Tongue (tissue), 2 donors: ENCODE measurements around the gene MDGA2. TPM values are rescaled to one million over a fixed set of nuclear protein-coding genes. Genes with fewer than 3 reads are reported as not detected.
"Not testable (repeated sequence)": the region's sequence is repeated elsewhere in the genome, so short reads cannot be mapped to it uniquely, and the experiment has no call there.

ENCODE experiments used
- DNase-seq: peaks from one replicate; pipeline ENCODE4 v3.0.0-alpha.2; 2015
- total RNA-seq: library from RNA; depleted of rRNA; stranded (reverse); fragments of >200 nt; gene quantifications from one replicate; pipeline ENCODE4 v1.2.3, GENCODE V29; 2014

MDGA2 gene
- total RNA-seq, 1 donor from 2014 or later, result 1.0 TPM

GRCh38 chr14:47103771-47104170 is 571.6 kb downstream of the MDGA2 start:
- DNase-seq, result peak; percentile 10

GRCh38 chr14:47102472-47102871 is 572.9 kb downstream of the MDGA2 start:
- DNase-seq, result no peak

GRCh38 chr14:47085678-47086077 is 589.7 kb downstream of the MDGA2 start:
- no peak for DNase-seq

- no peak for DNase-seq
Observed at GRCh38 chr14:47065326-47065725, 610.1 kb downstream of the MDGA2 start.

- no peak for DNase-seq
Observed at GRCh38 chr14:47060050-47060449, 615.4 kb downstream of the MDGA2 start.

GRCh38 chr14:47057364-47057763 is 618.0 kb downstream of the MDGA2 start:
- DNase-seq, result no peak

GRCh38 chr14:47044841-47045240 is 630.6 kb downstream of the MDGA2 start:
- DNase-seq, result peak; percentile 43

- peak; percentile 45 for DNase-seq
Observed at GRCh38 chr14:47040550-47040949, 634.9 kb downstream of the MDGA2 start.

GRCh38 chr14:47039336-47039735 is 636.1 kb downstream of the MDGA2 start:
- no peak for DNase-seq

- DNase-seq, result no peak
Observed at GRCh38 chr14:47022721-47023120, 652.7 kb downstream of the MDGA2 start.

- DNase-seq, result no peak
Observed at GRCh38 chr14:47020500-47020899, 654.9 kb downstream of the MDGA2 start.

- no peak for DNase-seq
Observed at GRCh38 chr14:47012533-47013280, 662.7 kb downstream of the MDGA2 start.

- DNase-seq, result no peak
Observed at GRCh38 chr14:47009615-47010014, 665.8 kb downstream of the MDGA2 start.

GRCh38 chr14:47008732-47009131 is 666.7 kb downstream of the MDGA2 start:
- DNase-seq, result no peak

GRCh38 chr14:46999661-47000060 is 675.7 kb downstream of the MDGA2 start:
- DNase-seq, result no peak

- DNase-seq, result no peak
Observed at GRCh38 chr14:46989566-46989965, 685.8 kb downstream of the MDGA2 start.

- no peak for DNase-seq
Observed at GRCh38 chr14:46988312-46988711, 687.1 kb downstream of the MDGA2 start.

- peak; percentile 15 for DNase-seq
Observed at GRCh38 chr14:46985529-46986380, 689.6 kb downstream of the MDGA2 start.

- no peak for DNase-seq
Observed at GRCh38 chr14:46973295-46973694, 702.1 kb downstream of the MDGA2 start.

GRCh38 chr14:46964378-46964777 is 711.0 kb downstream of the MDGA2 start:
- no peak for DNase-seq

- DNase-seq, result no peak
Observed at GRCh38 chr14:46951103-46951502, 724.3 kb downstream of the MDGA2 start.

- DNase-seq, result peak; percentile 23
Observed at GRCh38 chr14:46940611-46941010, 734.8 kb downstream of the MDGA2 start.

GRCh38 chr14:46920542-46920941 is 754.9 kb downstream of the MDGA2 start:
- DNase-seq, result no peak

- DNase-seq, result not testable (repeated sequence)
Observed at GRCh38 chr14:46915539-46915938, 759.9 kb downstream of the MDGA2 start.
